GM18868 (cell line): ENCODE measurements around the gene CD52.
"Not testable (repeated sequence)": the region's sequence is repeated elsewhere in the genome, so short reads cannot be mapped to it uniquely, and the experiment has no call there.

Source experiments
- ATAC-seq: cut with Tn5 transposase; IDR thresholded peaks from one replicate; pipeline ENCODE4 v1.9.1; 2021; ENCODE audit warnings: mild to moderate bottlenecking, moderate library complexity; ENCODE audit not compliant: unreplicated experiment

CD52 gene

GRCh38 chr1:26327956-26328362 lies 10.2 kb downstream of the CD52 start:
- ATAC-seq, result no peak

GRCh38 chr1:26328597-26328996 lies 10.8 kb downstream of the CD52 start:
- no peak for ATAC-seq

GRCh38 chr1:26329380-26329779 lies 11.6 kb downstream of the CD52 start:
- not testable (repeated sequence) for ATAC-seq

- no peak for ATAC-seq
Measured at GRCh38 chr1:26330276-26330675, 12.5 kb downstream of the CD52 start.

DNA sequence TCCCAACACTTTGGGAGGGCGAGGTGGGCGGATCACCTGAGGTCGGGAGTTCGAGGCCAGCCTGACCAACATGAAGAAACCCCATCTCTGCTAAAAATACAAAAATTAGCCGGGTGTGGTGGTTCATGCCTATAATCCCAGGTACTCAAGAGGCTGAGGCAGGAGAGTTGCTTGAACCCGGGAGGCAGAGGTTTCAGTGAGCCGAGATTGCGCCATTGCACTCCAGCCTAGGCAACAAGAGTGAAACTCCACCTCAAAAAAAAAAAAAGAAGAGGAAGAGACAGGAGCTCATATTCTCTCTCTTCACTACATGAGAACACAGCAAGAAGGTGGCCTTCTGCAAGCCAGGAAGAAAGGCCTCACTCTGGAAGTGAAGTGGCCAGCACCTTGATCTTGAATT lies 15.6 kb downstream of the CD52 start:
- not testable (repeated sequence) for ATAC-seq

DNA sequence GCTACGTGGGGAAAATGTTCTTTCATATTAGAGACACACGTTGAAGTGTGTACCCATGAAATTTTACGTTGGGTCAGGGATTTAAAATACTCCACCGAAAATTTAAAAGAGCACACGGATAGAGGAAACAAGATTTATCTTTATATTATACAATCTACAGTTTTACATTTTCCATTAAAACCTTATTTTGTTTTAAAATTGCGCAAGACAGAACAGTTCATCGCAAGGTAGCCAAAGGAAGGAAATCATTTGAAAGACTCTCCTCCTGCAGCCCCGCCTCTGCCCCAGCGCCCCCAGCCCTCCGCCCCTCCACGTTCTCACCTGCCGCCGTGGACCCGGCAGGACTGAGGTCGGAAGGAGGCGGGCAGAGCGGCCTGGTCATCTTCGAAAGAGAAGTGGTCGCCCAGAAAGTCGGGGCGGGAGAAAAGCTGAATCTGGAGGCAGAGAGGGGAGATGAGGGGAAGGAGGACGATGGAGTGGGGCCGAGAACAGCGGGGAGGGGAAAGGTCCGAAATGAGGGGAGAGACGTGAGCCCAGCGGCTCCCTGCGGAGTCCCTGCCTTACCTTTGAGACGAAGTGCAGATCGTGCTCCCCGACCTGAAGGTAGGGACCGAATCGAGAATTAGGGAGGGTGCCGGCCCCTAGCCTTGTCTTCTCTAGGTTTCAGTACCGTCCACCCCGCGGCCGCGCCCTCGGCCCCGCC lies 18.2 kb downstream of the CD52 start:
- ATAC-seq, result no peak

DNA sequence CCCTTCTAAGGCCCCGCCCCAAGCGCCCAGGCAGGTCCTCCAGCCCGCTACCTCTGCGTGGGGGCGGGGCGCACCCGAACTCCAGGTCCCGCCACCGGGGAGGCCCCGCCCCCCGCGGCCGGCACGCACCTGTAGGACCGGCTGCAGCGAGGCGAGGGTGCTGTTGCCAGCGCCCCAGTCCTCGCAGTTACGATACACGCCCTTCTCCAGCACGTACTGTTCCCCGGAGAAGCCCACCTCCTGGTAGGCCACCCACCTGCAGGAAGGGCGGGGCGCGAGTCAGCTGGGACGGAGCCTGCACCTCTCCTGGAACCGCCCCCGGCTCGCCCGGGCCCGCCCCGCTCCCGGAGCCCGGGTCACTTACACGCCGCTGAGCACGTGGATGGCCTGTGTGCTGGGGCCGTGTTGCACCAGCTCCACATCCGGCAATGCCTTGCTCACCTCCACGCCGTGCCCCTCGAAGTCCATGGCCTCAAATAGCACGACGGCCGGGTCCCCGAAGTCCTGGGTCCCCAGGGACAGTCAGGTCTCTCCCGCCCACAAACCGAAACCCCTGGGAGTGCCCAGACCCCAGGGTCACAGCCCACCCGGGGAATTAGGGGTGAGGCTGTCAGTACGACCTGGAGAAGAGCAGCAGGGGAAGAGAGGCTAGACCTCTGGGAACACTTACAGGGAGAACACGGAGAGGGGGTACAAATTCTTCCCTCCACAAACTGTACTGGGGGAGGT lies 18.9 kb downstream of the CD52 start:
- no peak for ATAC-seq

DNA sequence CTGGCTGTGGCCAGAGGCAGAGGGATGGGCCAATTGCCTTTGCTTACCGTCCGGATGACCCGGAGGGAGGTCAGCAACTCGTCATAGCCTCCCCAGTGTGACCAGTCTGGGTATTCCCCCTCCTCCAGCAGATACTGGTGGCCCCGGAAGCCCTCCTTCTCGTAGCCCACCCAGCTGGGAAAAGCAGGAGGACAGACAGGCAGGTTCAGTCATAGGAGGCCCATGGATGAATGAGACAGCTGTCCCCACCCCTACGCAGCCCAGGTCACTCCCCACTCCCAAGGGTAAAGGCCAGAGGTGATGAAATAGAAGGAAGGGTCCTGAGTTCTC lies 19.4 kb downstream of the CD52 start:
- ATAC-seq, result no peak

- no peak for ATAC-seq
Measured at GRCh38 chr1:26337625-26338024, 19.9 kb downstream of the CD52 start.

DNA sequence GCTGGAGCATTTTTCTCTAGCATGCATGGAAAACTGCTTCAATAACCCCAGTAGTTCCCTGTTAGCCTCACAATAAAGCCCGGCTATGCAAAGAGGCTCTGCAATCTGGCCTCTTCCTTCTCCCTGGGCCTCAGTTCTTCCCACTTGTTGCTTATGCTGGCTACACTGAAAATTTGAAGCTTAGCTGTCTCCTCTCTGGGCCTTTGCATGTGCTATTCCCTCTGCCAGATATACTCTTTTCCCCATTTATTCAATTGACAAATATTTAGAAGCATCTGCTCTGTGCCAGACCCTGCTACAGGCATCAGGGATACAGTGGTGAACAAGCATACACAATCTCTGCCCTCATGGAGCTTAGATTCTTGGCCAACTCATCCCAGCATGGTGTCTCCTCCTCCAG lies 20.9 kb downstream of the CD52 start:
- ATAC-seq, result no peak

DNA sequence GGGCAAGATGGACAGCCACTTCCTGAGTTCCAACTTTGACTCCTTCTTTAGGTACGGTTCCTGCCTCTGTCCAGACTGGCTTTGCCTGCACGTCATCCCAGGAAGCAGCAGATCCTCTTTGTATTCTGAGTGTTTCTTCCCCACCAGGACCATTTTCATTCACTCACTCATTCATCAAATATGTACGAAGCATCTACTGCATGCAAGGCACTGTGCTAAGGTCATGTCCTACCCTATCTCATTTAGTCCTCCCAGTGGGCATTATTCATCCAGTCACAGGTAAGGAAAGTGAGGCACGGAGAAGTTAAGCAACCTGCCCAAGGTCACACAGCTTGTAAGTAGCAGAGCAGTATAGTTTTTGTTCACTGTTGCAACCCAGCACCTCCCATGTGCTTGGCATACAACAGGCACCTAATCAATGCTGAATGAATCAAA lies 22.3 kb downstream of the CD52 start:
- ATAC-seq, result no peak

DNA sequence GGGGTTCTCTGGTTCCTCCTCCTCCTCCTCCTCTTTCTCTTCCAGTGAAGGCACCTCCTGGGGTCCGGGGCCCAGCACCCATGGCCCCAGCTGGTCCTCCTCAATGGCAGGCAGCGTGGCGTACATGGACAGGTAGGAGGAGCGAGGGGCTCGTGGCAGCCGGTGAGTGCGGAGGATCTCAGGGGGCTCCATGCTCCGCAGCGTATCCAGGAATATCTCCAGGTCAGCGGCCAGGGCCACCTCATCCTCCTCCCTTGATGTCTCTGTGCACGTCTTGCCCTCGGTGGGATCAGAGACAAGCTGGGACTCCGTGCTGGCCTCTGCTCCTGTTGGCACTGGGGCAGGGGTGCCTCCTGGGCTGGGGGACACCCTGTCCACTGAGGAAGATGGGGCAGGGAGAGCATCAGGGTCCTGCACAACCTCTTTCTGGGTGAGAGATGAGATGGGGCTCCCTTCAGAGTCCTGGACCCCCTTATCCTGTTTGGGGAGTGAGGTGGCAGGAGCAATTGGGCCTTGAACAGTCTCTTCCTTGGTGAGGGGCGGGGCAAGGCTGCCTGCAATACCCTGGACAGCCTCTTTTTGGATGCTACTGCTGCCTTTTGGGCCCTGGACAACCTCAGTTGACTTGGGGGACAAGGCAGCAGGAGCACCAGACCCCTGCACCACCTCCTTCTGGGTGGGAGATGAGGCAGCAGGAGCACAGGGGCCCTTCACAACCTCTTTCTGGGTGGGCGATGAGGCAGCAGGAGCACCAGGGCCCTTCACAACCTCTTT lies 26.6 kb downstream of the CD52 start:
- ATAC-seq, result no peak

- no peak for ATAC-seq
Measured at GRCh38 chr1:26345718-26346117, 28.0 kb downstream of the CD52 start.

DNA sequence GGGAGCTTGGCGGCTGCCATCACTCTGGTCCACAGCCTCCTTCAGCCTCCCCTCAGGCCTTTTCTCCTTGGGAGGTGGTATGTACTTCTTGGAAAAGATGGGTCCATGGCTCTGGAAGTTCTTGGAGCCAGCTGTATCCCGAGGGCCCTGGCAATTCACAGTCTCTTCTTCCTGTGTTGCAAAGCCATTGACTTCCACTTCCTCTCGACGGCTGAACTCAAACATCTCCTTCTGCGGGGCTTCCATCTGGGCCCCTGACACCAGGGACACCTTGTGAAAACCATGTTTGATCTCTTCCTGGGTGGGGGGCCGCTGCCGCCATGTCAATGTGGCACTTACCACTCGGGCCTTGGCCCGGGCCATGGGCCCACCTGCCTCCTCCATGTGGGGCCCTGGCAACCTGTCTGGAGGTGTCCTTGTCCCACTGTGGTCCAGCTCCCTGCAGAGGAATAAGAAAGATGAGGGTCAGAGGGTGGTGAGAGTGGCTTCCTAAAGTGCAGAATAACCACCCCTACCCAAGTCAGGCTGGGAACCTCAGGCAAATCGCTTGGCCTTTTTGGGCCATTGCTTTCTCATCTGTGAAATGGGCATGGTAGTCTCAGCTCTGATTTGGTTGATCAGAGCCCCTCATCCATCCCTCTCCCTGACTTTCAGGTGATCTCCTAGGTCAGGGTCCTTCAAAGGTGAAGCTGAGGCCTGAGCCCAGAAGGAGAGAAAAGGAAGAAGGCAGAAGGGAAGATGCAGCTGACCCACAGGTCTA lies 28.7 kb downstream of the CD52 start:
- no peak for ATAC-seq

DNA sequence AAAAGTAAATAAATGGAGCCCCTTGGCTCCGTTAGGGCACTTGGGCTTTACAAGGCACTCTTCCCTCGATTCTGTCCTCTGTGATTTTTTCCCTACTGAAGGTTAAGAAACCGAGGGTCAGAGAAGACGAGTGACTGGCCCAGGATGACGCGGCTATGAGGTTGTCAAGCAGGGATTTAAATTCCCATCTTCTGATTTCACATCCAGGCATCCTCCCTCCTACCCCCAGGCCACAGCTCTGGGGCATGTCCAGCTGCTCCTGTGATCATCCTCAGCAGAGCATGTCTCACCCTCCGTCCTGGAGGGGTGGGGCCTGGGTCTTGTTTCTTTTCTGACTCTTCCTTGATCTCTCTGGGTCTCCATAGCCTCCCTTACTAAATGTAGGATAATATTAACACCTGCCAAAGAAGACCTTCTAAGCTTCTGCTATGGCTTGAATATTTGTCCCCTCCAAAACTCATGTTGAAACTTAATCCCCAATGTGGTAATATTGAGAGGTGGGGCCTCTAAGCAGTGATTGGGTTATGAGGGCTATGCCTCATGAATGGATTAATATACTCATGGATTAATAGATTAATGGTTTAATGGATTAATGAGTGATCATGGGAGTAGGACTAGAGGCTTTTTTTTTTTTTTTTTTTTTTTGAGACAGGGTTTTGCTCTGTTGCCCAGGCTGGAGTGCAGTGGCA lies 31.6 kb downstream of the CD52 start:
- ATAC-seq, result no peak

DNA sequence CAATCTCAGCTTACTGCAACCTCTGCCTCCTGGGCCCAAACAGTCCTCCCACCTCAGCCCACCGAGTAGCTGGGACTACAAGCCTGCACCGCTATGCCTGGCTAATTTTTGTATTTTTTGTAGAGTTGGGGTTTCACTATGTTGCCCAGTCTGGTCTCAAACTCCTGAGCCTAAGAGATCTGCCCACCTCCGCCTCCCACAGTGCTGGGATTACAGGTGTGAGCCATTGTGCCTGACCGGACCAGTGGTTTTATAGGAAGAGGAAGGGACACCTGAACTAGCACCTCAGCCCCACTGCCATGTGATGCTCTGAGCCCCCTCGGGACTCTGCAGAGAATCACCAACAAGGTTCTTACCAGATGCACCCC lies 32.1 kb downstream of the CD52 start:
- no peak for ATAC-seq

- no peak for ATAC-seq
Measured at GRCh38 chr1:26350343-26350700, 32.6 kb downstream of the CD52 start.

- ATAC-seq, result no peak
Measured at GRCh38 chr1:26350701-26351589, 33.2 kb downstream of the CD52 start.

DNA sequence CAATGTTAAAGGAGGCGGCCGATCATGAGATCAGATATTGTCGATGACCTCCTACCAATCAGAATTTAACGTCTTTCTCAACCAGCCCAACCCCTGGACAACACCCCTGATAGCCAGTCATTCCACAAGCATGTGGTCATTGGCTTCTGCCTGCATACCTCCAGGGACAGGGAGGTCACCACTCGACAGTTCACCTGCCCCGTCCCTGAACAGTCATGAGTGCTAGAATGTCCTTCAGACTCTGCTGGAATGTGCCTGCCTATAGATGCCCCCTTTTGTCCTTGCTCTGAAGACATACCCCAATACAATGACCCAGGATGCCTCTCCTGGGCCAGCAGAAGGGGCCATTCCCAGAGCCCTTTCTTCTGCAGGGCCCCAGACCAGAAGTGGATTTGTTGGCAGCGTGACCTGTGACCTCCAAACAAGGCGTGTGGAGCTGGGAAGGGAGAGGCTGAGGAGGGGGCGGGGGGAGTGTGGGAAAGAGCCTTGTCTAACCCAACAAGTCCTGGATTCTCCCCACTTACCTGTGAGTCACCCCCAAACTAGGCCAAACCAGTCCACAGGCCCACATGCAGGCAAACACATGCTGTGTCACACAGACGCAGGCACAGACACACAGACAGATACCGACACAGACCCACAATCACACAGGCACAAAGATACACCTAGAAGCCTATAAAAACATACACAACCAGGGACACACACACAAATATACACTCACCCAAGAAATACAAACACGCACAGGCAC lies 34.0 kb downstream of the CD52 start:
- no peak for ATAC-seq
